ENCODE measurements around the gene DGKZ.

Gene DGKZ

GRCh38 chr11:46333394-46333947 is 13.8 kb upstream of the DGKZ start:
- TF ChIP-seq CTCF (conservative IDR thresholded peaks at IDR 0.05; ENCODE audit: control insufficient read depth, insufficient read depth, low read depth, low read length): no peak
- no peak for DNase-seq (ENCODE audit: low read depth)
- no peak overlapping the region for H3K4me3 ChIP-seq (ENCODE audit: control insufficient read depth, low read depth, low read length)

DNA sequence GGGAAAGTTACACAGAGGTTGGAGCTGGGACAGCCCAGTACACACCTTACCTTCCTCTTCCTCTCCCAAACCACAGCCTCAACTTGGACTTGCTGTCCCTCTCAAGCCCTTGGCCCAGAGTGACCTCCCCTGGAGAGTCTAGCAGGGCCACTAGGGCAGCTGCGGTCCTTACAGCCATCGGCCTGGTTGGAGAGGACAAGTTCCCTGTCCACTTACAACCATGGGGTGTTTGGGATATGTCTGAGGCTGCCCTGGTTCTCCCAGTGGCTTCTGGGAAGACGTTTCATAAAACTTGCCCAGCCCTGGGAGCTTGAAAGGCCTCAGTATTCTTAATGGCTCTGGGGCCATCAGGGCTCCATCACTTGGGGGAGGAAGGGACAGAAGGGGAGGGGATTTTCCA is 13.1 kb upstream of the DGKZ start:
- no peak for TF ChIP-seq CTCF (conservative IDR thresholded peaks at IDR 0.05; ENCODE audit: control insufficient read depth, insufficient read depth, low read depth, low read length)
- no peak for DNase-seq (ENCODE audit: low read depth)
- no peak overlapping the region for H3K4me3 ChIP-seq (ENCODE audit: control insufficient read depth, low read depth, low read length)

DNA sequence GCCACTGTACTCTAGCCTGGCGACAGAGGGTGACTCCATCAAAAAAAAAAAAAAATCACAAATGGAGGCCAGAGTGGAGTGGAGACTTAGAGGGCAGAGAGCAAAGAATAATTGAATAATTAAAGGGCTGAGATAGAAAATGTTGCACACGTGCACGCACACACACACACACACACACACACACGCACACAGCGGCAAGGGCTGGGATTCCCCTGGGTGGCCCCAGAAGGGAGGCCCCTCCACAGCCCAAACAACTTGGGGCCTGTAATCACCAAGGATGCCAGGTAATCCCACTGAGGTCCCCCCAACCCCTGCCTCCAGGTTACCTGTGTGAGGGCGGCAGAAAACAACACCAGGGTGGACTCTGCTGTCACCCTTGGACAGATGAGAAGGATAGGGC is 12.0 kb upstream of the DGKZ start:
- no peak for DNase-seq (ENCODE audit: low read depth)
- H3K4me3 ChIP-seq (ENCODE audit: control insufficient read depth, low read depth, low read length): no peak overlapping the region
- TF ChIP-seq CTCF (conservative IDR thresholded peaks at IDR 0.05; ENCODE audit: control insufficient read depth, insufficient read depth, low read depth, low read length): no peak

DNA sequence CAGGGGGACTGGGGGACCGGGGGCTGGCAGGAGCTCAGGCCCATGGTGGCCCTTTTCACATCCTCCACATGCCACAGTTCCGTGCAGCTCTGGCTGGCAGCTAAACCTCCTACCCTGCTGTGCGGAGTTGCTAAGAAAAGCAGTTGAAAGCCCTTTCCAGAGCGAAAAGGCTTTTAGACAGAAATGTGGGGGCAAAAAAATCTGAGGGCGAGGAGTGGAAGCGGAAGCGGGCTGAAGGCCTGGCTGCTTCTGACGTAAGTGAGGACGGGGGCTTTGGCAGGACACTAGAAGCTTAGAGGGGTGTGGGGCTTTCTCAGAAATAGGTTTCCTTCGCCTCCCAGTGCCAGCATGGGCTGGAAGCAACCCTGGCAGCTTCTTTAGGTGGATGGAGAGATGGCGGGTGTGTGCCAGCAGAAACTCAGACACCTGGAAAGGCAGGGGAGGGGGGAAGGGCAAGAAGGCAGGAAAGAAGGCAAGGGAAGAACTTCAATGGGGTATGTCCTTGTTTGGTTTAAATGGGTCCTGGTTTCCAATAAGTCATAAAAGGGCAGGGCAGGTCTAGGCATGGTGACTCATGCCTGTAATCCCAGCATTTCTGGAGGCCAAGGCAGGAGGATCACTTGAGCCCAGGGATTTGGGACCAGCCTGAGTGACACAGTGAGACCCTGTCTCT is 11.2 kb upstream of the DGKZ start:
- TF ChIP-seq CTCF (conservative IDR thresholded peaks at IDR 0.05; ENCODE audit: control insufficient read depth, insufficient read depth, low read depth, low read length): no peak
- DNase-seq (ENCODE audit: low read depth): peak; percentile 19
- no peak overlapping the region for H3K4me3 ChIP-seq (ENCODE audit: control insufficient read depth, low read depth, low read length)

DNA sequence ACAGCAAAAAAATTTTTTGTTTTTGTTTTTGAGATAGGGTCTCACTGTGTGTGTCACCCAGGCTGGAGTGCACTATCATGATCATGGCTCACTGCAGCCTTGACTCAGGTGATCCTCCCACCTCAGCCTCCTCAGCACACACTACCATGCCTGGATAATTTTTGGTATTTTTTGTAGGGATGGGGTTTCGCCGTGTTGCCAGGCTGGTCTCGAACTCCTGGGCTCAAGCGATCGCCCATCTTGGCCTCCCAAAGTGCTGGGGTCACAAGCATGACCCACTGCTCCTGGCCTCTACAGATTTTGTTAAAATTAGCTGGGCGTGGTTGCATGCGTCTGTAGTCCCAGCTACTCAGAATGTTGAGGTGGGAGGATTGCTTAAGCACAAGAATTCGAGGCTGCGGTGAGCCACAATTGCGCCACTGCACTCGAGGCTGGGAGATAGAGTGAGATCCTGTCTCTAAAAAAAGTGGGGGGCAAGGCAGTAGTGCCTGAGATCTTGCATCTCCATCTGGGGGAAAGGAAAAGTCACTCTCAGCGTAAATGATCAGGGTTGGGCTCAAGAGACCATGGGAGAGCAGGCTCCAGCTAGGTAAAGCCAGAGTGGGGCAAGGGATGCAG is 10.6 kb upstream of the DGKZ start:
- TF ChIP-seq CTCF (conservative IDR thresholded peaks at IDR 0.05; ENCODE audit: control insufficient read depth, insufficient read depth, low read depth, low read length): no peak
- DNase-seq (ENCODE audit: low read depth): peak; percentile 81
- H3K4me3 ChIP-seq (ENCODE audit: control insufficient read depth, low read depth, low read length): no peak overlapping the region

GRCh38 chr11:46337626-46338345 is 9.5 kb upstream of the DGKZ start:
- no peak for TF ChIP-seq CTCF (conservative IDR thresholded peaks at IDR 0.05; ENCODE audit: control insufficient read depth, insufficient read depth, low read depth, low read length)
- no peak overlapping the region for H3K4me3 ChIP-seq (ENCODE audit: control insufficient read depth, low read depth, low read length)
- DNase-seq (ENCODE audit: low read depth): no peak

All from fibroblast of mammary gland (primary cell).